ENCODE results near the gene LELP1. TPM values are rescaled to one million over a fixed set of nuclear protein-coding genes. Genes with fewer than 3 reads are reported as not detected.
A peak's percentile ranks its signal among the peaks of the same experiment; 100 is the strongest.
"Not testable (repeated sequence)": the region's sequence is repeated elsewhere in the genome, so short reads cannot be mapped to it uniquely, and the experiment has no call there.

Gene LELP1
- total and polyA plus RNA-seq, 2 donors (not counting 3 experiments of a cell fraction or from before 2014, with no cell fraction given), result not detected

GRCh38 chr1:153220606-153221303, 17.5 kb downstream of the LELP1 start:
- H3K4me1 ChIP-seq (ENCODE audit: control insufficient read depth, extremely low read depth, insufficient read depth, low read length), result no peaks in the 10 kb centered on the region
- no peaks in the 10 kb centered on the region for H4K20me1 ChIP-seq (replicated peaks; ENCODE audit: control insufficient read depth, extremely low read depth, insufficient read depth, low read length)
- CTCF ChIA-PET, result interaction anchor here (0.9 to 2.0 kb wide), 9 partner anchors 8 to 567 kb away, joined by 3 to 10 read pairs (median 5); no protein-coding TSS in a partner anchor
- no peaks in the 10 kb centered on the region for H3K36me3 ChIP-seq (ENCODE audit: control insufficient read depth in 2 of 2, extremely low read depth in 1 of 2, insufficient read depth in 2 of 2, low read length in 2 of 2)
- POLR2A ChIA-PET, result no interaction called here
- DNase-seq (ENCODE audit: low read depth, low spot score) (no peak), FAIRE-seq (no peak)
- intact Hi-C loops (cut with micrococcal nuclease) (no loop called here), dilution Hi-C loops (cut with MboI; ENCODE audit: extremely low pct_ligation_motif_present, low sequenced_read_pairs) (no loop called here)
- H3K9me1 ChIP-seq (replicated peaks; ENCODE audit: control insufficient read depth, extremely low read depth, insufficient read depth, low read length), result no peaks in the 10 kb centered on the region
- H3K4me3 ChIP-seq (replicated peaks in 1 of 3; ENCODE audit: insufficient read depth in 1 of 3, low read depth in 1 of 3, low read length in 3 of 3), result no peak overlapping the region
- H3K4me2 ChIP-seq (ENCODE audit: insufficient read depth, low read length), result no peak overlapping the region
- TF ChIP-seq POLR2AphosphoS5 (IDR thresholded peaks at IDR 0.05; ENCODE audit: insufficient read depth, low read depth, low read length) (no peak), CTCF (IDR thresholded peaks at IDR 0.05; ENCODE audit: extremely low read depth in 1 of 2, insufficient read depth in 1 of 2, low read depth in 1 of 2, low read length in 2 of 2) (no peak)
- H3K9me3 ChIP-seq (replicated peaks; ENCODE audit: control insufficient read depth, insufficient read depth, low read length), result no peaks in the 10 kb centered on the region
- BruUV-seq (replicated peaks), result no TSS peak
- H3K9ac ChIP-seq (replicated peaks; ENCODE audit: extremely low read depth, insufficient read depth, low read length), result no peak overlapping the region
- no peaks in the 10 kb centered on the region for H3K79me2 ChIP-seq (ENCODE audit: control insufficient read depth, insufficient read depth, low read length)
- no peaks in the 10 kb centered on the region for H3K27me3 ChIP-seq (ENCODE audit: control insufficient read depth in 2 of 2, insufficient read depth in 2 of 2, low read length in 2 of 2)
- no peak overlapping the region for H3K27ac ChIP-seq (ENCODE audit: insufficient read depth, low read depth, low read length)
- no peak overlapping the region for H2AFZ ChIP-seq (ENCODE audit: low read depth, low read length)

- H3K27ac ChIP-seq (ENCODE audit: insufficient read depth, low read depth, low read length); H3K79me2 ChIP-seq (ENCODE audit: control insufficient read depth, insufficient read depth, low read length); H3K4me1 ChIP-seq (ENCODE audit: control insufficient read depth, extremely low read depth, insufficient read depth, low read length); H2AFZ ChIP-seq (ENCODE audit: low read depth, low read length); H4K20me1 ChIP-seq (replicated peaks; ENCODE audit: control insufficient read depth, extremely low read depth, insufficient read depth, low read length); H3K9me1 ChIP-seq (replicated peaks; ENCODE audit: control insufficient read depth, extremely low read depth, insufficient read depth, low read length); H3K27me3 ChIP-seq (ENCODE audit: control insufficient read depth in 2 of 2, insufficient read depth in 2 of 2, low read length in 2 of 2); dilution Hi-C loops (cut with MboI; ENCODE audit: extremely low pct_ligation_motif_present, low sequenced_read_pairs); H3K9ac ChIP-seq (replicated peaks; ENCODE audit: extremely low read depth, insufficient read depth, low read length); H3K9me3 ChIP-seq (replicated peaks; ENCODE audit: control insufficient read depth, insufficient read depth, low read length); BruUV-seq (replicated peaks); H3K4me3 ChIP-seq (replicated peaks in 1 of 3; ENCODE audit: insufficient read depth in 1 of 3, low read depth in 1 of 3, low read length in 3 of 3); POLR2A ChIA-PET; H3K36me3 ChIP-seq (ENCODE audit: control insufficient read depth in 2 of 2, extremely low read depth in 1 of 2, insufficient read depth in 2 of 2, low read length in 2 of 2); H3K4me2 ChIP-seq (ENCODE audit: insufficient read depth, low read length): not testable (repeated sequence)
- CTCF ChIA-PET, result interaction anchor here (1.7 kb wide), 1 partner anchor 354 kb away, joined by 4 read pairs; no protein-coding TSS in a partner anchor
- intact Hi-C loops (cut with micrococcal nuclease), result loop anchor here (1.0 kb wide), 2 partner anchors 353 to 569 kb away; no protein-coding TSS in a partner anchor
- peak; percentile 96 for FAIRE-seq
- TF ChIP-seq CTCF (IDR thresholded peaks at IDR 0.05; ENCODE audit: extremely low read depth in 1 of 2, insufficient read depth in 1 of 2, low read depth in 1 of 2, low read length in 2 of 2), result peak; percentile 51 to 62
- peak; percentile 48 for DNase-seq (ENCODE audit: low read depth, low spot score)
These were observed 20.0 kb downstream of the LELP1 start for GRCh38 chr1:153223040-153223891.

Data from endothelial cell of umbilical vein (primary cell).